Effector memory CD8-positive, alpha-beta T cell (primary cell): ENCODE results near the gene GRM2.
A peak's percentile ranks its signal among the peaks of the same experiment; 100 is the strongest.
"Not testable (repeated sequence)": the region's sequence is repeated elsewhere in the genome, so short reads cannot be mapped to it uniquely, and the experiment has no call there.

Source experiments
- ATAC-seq: fragments of 150-1000 bp; cut with Tn5 transposase; replicated peaks from 2 replicates; pipeline ENCODE4 v1.10.0; 2021; ENCODE audit warnings: mild to moderate bottlenecking, moderate library complexity
- DNase-seq, 3 experiments: peaks; one replicate each; pipeline ENCODE4 v3.0.0; 2021
- H3K27ac Mint-ChIP-seq, 2 donors: one replicate each; pipeline ENCODE4 v1.8.0; 2022; ENCODE audit warnings: mild to moderate bottlenecking in 2 of 2, mixed read lengths in 2 of 2, moderate library complexity in 2 of 2
- H3K27me3 Mint-ChIP-seq, 2 donors: one replicate each; pipeline ENCODE4 v1.8.0; 2022; ENCODE audit warnings: mixed read lengths in 2 of 2
- H3K36me3 Mint-ChIP-seq: one replicate; pipeline ENCODE4 v1.8.0; 2022; ENCODE audit warnings: mild to moderate bottlenecking, moderate library complexity, mixed read lengths; ENCODE audit not compliant: insufficient read depth
- H3K4me1 Mint-ChIP-seq, 2 donors: one replicate each; pipeline ENCODE4 v1.8.0; 2022; ENCODE audit warnings: low read depth in 2 of 2, mixed read lengths in 2 of 2
- H3K4me3 Mint-ChIP-seq, 2 donors: one replicate each; pipeline ENCODE4 v1.8.0; 2022; ENCODE audit warnings: mild to moderate bottlenecking in 2 of 2, mixed read lengths in 2 of 2, moderate library complexity in 2 of 2
- H3K9me3 Mint-ChIP-seq, 2 donors: one replicate each; pipeline ENCODE4 v1.8.0; 2022; ENCODE audit warnings: mixed read lengths in 2 of 2

GRM2 gene

GRCh38 chr3:51729042-51729633 is 22.3 kb downstream of the GRM2 start:
- no peak for ATAC-seq
- peaks cover 2 to 5% of the 10 kb centered on the region in 2 donors for H3K4me1 Mint-ChIP-seq

GRCh38 chr3:51733859-51734571 is 27.1 kb downstream of the GRM2 start:
- DNase-seq (no peak), ATAC-seq (no peak)
- Mint-ChIP-seq H3K4me1 (peaks cover 3 to 19% of the 10 kb centered on the region in 2 donors), H3K27me3 (peaks cover 27 to 28% of the 10 kb centered on the region in 2 donors), H3K36me3 (no peaks in the 10 kb centered on the region), H3K9me3 (no peaks in the 10 kb centered on the region), H3K27ac (no peak overlapping the region), H3K4me3 (no peak overlapping the region)

More at GRCh38 chr3:51729042-51729633, 22.3 kb downstream of the GRM2 start:
- Mint-ChIP-seq H3K4me3 (no peak overlapping the region), H3K9me3 (no peaks in the 10 kb centered on the region), H3K27me3 (no peaks in the 10 kb centered on the region), H3K36me3 (no peaks in the 10 kb centered on the region), H3K27ac (no peak overlapping the region)
- no peak for DNase-seq

- DNase-seq (no peak), ATAC-seq (peak; percentile 35)
- Mint-ChIP-seq H3K4me3 (no peak overlapping the region), H3K36me3 (no peaks in the 10 kb centered on the region), H3K4me1 (peaks cover 3 to 19% of the 10 kb centered on the region in 2 donors), H3K27ac (no peak overlapping the region), H3K27me3 (peaks cover 27 to 32% of the 10 kb centered on the region in 2 donors), H3K9me3 (no peaks in the 10 kb centered on the region)
Observed at GRCh38 chr3:51734572-51734907, 27.7 kb downstream of the GRM2 start.

GRCh38 chr3:51735039-51735438 is 28.2 kb downstream of the GRM2 start:
- H3K4me3 Mint-ChIP-seq, result no peak overlapping the region

GRCh38 chr3:51735950-51736349 is 29.1 kb downstream of the GRM2 start:
- DNase-seq (no peak), ATAC-seq (no peak)
- peaks cover 3 to 19% of the 10 kb centered on the region in 2 donors for H3K4me1 Mint-ChIP-seq
- H3K27me3 Mint-ChIP-seq, result peaks cover 27 to 32% of the 10 kb centered on the region in 2 donors
- no peak overlapping the region for H3K4me3 Mint-ChIP-seq
- no peaks in the 10 kb centered on the region for H3K36me3 Mint-ChIP-seq
- no peaks in the 10 kb centered on the region for H3K9me3 Mint-ChIP-seq
- no peak overlapping the region for H3K27ac Mint-ChIP-seq

More at GRCh38 chr3:51735039-51735438, 28.2 kb downstream of the GRM2 start:
- Mint-ChIP-seq H3K4me1 (peaks cover 3 to 19% of the 10 kb centered on the region in 2 donors), H3K36me3 (no peaks in the 10 kb centered on the region), H3K9me3 (no peaks in the 10 kb centered on the region), H3K27ac (no peak overlapping the region), H3K27me3 (peaks cover 27 to 32% of the 10 kb centered on the region in 2 donors)
- DNase-seq (no peak), ATAC-seq (no peak)

- Mint-ChIP-seq H3K27ac (no peak overlapping the region), H3K27me3 (peaks cover 27 to 32% of the 10 kb centered on the region in 2 donors), H3K9me3 (no peaks in the 10 kb centered on the region), H3K4me1 (peaks cover 5 to 18% of the 10 kb centered on the region in 2 donors), H3K36me3 (no peaks in the 10 kb centered on the region), H3K4me3 (no peak overlapping the region)
- ATAC-seq (no peak), DNase-seq (no peak)
Observed at GRCh38 chr3:51739110-51739509, 32.2 kb downstream of the GRM2 start.

GRCh38 chr3:51742320-51742719 is 35.5 kb downstream of the GRM2 start:
- H3K9me3 Mint-ChIP-seq, H3K27ac Mint-ChIP-seq, H3K4me3 Mint-ChIP-seq, H3K4me1 Mint-ChIP-seq, DNase-seq, H3K36me3 Mint-ChIP-seq, ATAC-seq: not testable (repeated sequence)
- H3K27me3 Mint-ChIP-seq, result peaks cover 16 to 20% of the 10 kb centered on the region in 2 donors

GRCh38 chr3:51742978-51743377 is 36.1 kb downstream of the GRM2 start:
- H3K27me3 Mint-ChIP-seq, result peaks cover 10 to 13% of the 10 kb centered on the region in 2 donors
- not testable (repeated sequence) for H3K9me3 Mint-ChIP-seq, H3K4me1 Mint-ChIP-seq, H3K4me3 Mint-ChIP-seq, H3K27ac Mint-ChIP-seq, DNase-seq, ATAC-seq, H3K36me3 Mint-ChIP-seq

- no peaks in the 10 kb centered on the region for H3K9me3 Mint-ChIP-seq
- H3K27me3 Mint-ChIP-seq, result no peaks in the 10 kb centered on the region
- no peaks in the 10 kb centered on the region for H3K36me3 Mint-ChIP-seq
- no peak overlapping the region for H3K27ac Mint-ChIP-seq
- DNase-seq (no peak), ATAC-seq (no peak)
- H3K4me3 Mint-ChIP-seq, result no peak overlapping the region
- H3K4me1 Mint-ChIP-seq, result peaks cover 3 to 4% of the 10 kb centered on the region in 2 donors
Observed at GRCh38 chr3:51747840-51748239, 41.0 kb downstream of the GRM2 start.

GRCh38 chr3:51748327-51748726 is 41.5 kb downstream of the GRM2 start:
- Mint-ChIP-seq H3K4me3 (no peak overlapping the region), H3K9me3 (no peaks in the 10 kb centered on the region), H3K36me3 (no peaks in the 10 kb centered on the region), H3K27ac (no peak overlapping the region), H3K27me3 (no peaks in the 10 kb centered on the region), H3K4me1 (peaks cover 0 to 1% of the 10 kb centered on the region in 2 donors)
- ATAC-seq (no peak), DNase-seq (no peak)

- DNase-seq (no peak), ATAC-seq (no peak)
- peaks cover 4 to 9% of the 10 kb centered on the region in 2 donors for H3K27me3 Mint-ChIP-seq
- no peaks in the 10 kb centered on the region for H3K36me3 Mint-ChIP-seq
- H3K4me1 Mint-ChIP-seq, result peaks cover 0 to 1% of the 10 kb centered on the region in 2 donors
- no peak overlapping the region for H3K27ac Mint-ChIP-seq
- no peaks in the 10 kb centered on the region for H3K9me3 Mint-ChIP-seq
- no peak overlapping the region for H3K4me3 Mint-ChIP-seq
Observed at GRCh38 chr3:51750878-51751277, 44.0 kb downstream of the GRM2 start.

GRCh38 chr3:51751287-51751686 is 44.4 kb downstream of the GRM2 start:
- Mint-ChIP-seq H3K27ac (peak overlapping the region; percentile 41 to 44), H3K36me3 (no peaks in the 10 kb centered on the region), H3K9me3 (peaks cover 0 to 1% of the 10 kb centered on the region in 2 donors), H3K27me3 (peaks cover 8 to 10% of the 10 kb centered on the region in 2 donors), H3K4me3 (no peak overlapping the region), H3K4me1 (peaks cover 0 to 1% of the 10 kb centered on the region in 2 donors)
- ATAC-seq (no peak), DNase-seq (no peak)

- H3K36me3 Mint-ChIP-seq, DNase-seq, H3K27ac Mint-ChIP-seq, H3K4me3 Mint-ChIP-seq, ATAC-seq, H3K9me3 Mint-ChIP-seq, H3K4me1 Mint-ChIP-seq: not testable (repeated sequence)
- peaks cover 10 to 21% of the 10 kb centered on the region in 2 donors for H3K27me3 Mint-ChIP-seq
Observed at GRCh38 chr3:51753763-51754750, 47.2 kb downstream of the GRM2 start.
